ENCODE measurements around the gene ADAMTS12.

Gene ADAMTS12

GRCh38 chr5:33712664-33713063 lies 179.1 kb downstream of the ADAMTS12 start:
- no peak for DNase-seq (ENCODE audit: low spot score)

- DNase-seq (ENCODE audit: low spot score): no peak
Measured at GRCh38 chr5:33711094-33711679, 180.6 kb downstream of the ADAMTS12 start.

- no peak for DNase-seq (ENCODE audit: low spot score)
Measured at GRCh38 chr5:33702867-33703266, 188.9 kb downstream of the ADAMTS12 start.

GRCh38 chr5:33701951-33702350 lies 189.8 kb downstream of the ADAMTS12 start:
- DNase-seq (ENCODE audit: low spot score): no peak

- DNase-seq (ENCODE audit: low spot score): no peak
Measured at GRCh38 chr5:33701251-33701650, 190.5 kb downstream of the ADAMTS12 start.

GRCh38 chr5:33696411-33696810 lies 195.4 kb downstream of the ADAMTS12 start:
- no peak for DNase-seq (ENCODE audit: low spot score)

GRCh38 chr5:33692980-33693379 lies 198.8 kb downstream of the ADAMTS12 start:
- no peak for DNase-seq (ENCODE audit: low spot score)

- DNase-seq (ENCODE audit: low spot score): no peak
Measured at GRCh38 chr5:33691856-33692255, 199.9 kb downstream of the ADAMTS12 start.

- peak; percentile 21 for DNase-seq (ENCODE audit: low spot score)
Measured at GRCh38 chr5:33690374-33691135, 201.2 kb downstream of the ADAMTS12 start.

GRCh38 chr5:33688526-33688925 lies 203.3 kb downstream of the ADAMTS12 start:
- no peak for DNase-seq (ENCODE audit: low spot score)

GRCh38 chr5:33688066-33688465 lies 203.7 kb downstream of the ADAMTS12 start:
- DNase-seq (ENCODE audit: low spot score): no peak

- DNase-seq (ENCODE audit: low spot score): no peak
Measured at GRCh38 chr5:33685873-33686755, 205.7 kb downstream of the ADAMTS12 start.

- no peak for DNase-seq (ENCODE audit: low spot score)
Measured at GRCh38 chr5:33684496-33685159, 207.2 kb downstream of the ADAMTS12 start.

- peak; percentile 32 for DNase-seq (ENCODE audit: low spot score)
Measured at GRCh38 chr5:33679791-33680190, 212.0 kb downstream of the ADAMTS12 start.

GRCh38 chr5:33675958-33676464 lies 215.8 kb downstream of the ADAMTS12 start:
- no peak for DNase-seq (ENCODE audit: low spot score)

GRCh38 chr5:33671700-33672291 lies 220.0 kb downstream of the ADAMTS12 start:
- no peak for DNase-seq (ENCODE audit: low spot score)

GRCh38 chr5:33662722-33663427 lies 228.9 kb downstream of the ADAMTS12 start:
- no peak for DNase-seq (ENCODE audit: low spot score)

GRCh38 chr5:33659526-33660169 lies 232.1 kb downstream of the ADAMTS12 start:
- DNase-seq (ENCODE audit: low spot score): no peak

GRCh38 chr5:33657804-33658440 lies 233.9 kb downstream of the ADAMTS12 start:
- DNase-seq (ENCODE audit: low spot score): no peak

GRCh38 chr5:33657176-33657575 lies 234.6 kb downstream of the ADAMTS12 start:
- no peak for DNase-seq (ENCODE audit: low spot score)

Data from RKO (cell line).